Stromal cell of bone marrow (primary cell): ENCODE measurements around the gene OR5AP2.
"Not testable (repeated sequence)": the region's sequence is repeated elsewhere in the genome, so short reads cannot be mapped to it uniquely, and the experiment has no call there.

Source experiments
- DNase-seq: peaks from one replicate; pipeline ENCODE4 v3.0.0-alpha.2; 2012; ENCODE audit warnings: low read depth

Gene OR5AP2

GRCh38 chr11:56642339-56642738 lies at the start of gene OR5AP2:
Gene OR5AP2 (minus strand): TSS chr11:56642439. CDS start chr11:56642439, 0 bp downstream.
- DNase-seq = no peak

- DNase-seq = not testable (repeated sequence)
Observed at GRCh38 chr11:56691179-56691578, 48.9 kb upstream of the OR5AP2 start.

- DNase-seq = no peak
Observed at GRCh38 chr11:56688554-56689100, 46.4 kb upstream of the OR5AP2 start.

- DNase-seq = no peak
Observed at GRCh38 chr11:56670984-56671383, 28.7 kb upstream of the OR5AP2 start.

- DNase-seq = no peak
Observed at GRCh38 chr11:56663386-56663785, 21.1 kb upstream of the OR5AP2 start, which contains the start of gene OR5AR1. Gene OR5AR1 (plus strand): TSS chr11:56663686. CDS start chr11:56663686, 0 bp downstream.

GRCh38 chr11:56659755-56660154 lies 17.5 kb upstream of the OR5AP2 start:
- DNase-seq = no peak

GRCh38 chr11:56637500-56637899 lies 4.7 kb downstream of the OR5AP2 start:
- no peak for DNase-seq

- no peak for DNase-seq
Observed at GRCh38 chr11:56636861-56637260, 5.4 kb downstream of the OR5AP2 start.

- no peak for DNase-seq
Observed at GRCh38 chr11:56632329-56632728, 9.9 kb downstream of the OR5AP2 start.

GRCh38 chr11:56625946-56626345 lies 16.3 kb downstream of the OR5AP2 start:
- DNase-seq = no peak

- peak; percentile 36 for DNase-seq
Observed at GRCh38 chr11:56624661-56625110, 17.6 kb downstream of the OR5AP2 start.

- DNase-seq = no peak
Observed at GRCh38 chr11:56611174-56611573, 31.1 kb downstream of the OR5AP2 start.

GRCh38 chr11:56592088-56592717 lies 50.0 kb downstream of the OR5AP2 start:
- DNase-seq = not testable (repeated sequence)
